NT2/D1 (cell line): ENCODE measurements around the gene CCDC74A.
"Not testable (repeated sequence)": the region's sequence is repeated elsewhere in the genome, so short reads cannot be mapped to it uniquely, and the experiment has no call there.

Experiments
- SUZ12 ChIP-seq: IDR thresholded peaks from 2 replicates; pipeline ENCODE4 v1.6.1; 2011; ENCODE audit not compliant: insufficient read length, insufficient read depth; ENCODE audit errors: extremely low read depth
- YY1 ChIP-seq: IDR thresholded peaks from 2 replicates; pipeline ENCODE4 v1.6.1; 2011; ENCODE audit not compliant: insufficient read length, insufficient read depth
- ZNF274 ChIP-seq: IDR thresholded peaks from 2 replicates; pipeline ENCODE4 v1.6.1; 2011; ENCODE audit warnings: mild to moderate bottlenecking, low read depth, low read length

GRCh38 chr2:131534965-131535364 lies 7.3 kb downstream of the CCDC74A start:
- TF ChIP-seq YY1, ZNF274, SUZ12: not testable (repeated sequence)
